HG03558 (cell line): ENCODE measurements around the gene METTL22.
"Not testable (repeated sequence)": the region's sequence is repeated elsewhere in the genome, so short reads cannot be mapped to it uniquely, and the experiment has no call there.

Experiments
- ATAC-seq: cut with Tn5 transposase; IDR thresholded peaks from one replicate; pipeline ENCODE4 v1.9.1; 2021; ENCODE audit warnings: moderate number of reproducible peaks; ENCODE audit not compliant: unreplicated experiment; ENCODE audit errors: extremely low read depth

The METTL22 gene

GRCh38 chr16:8630255-8630953 lies 8.9 kb downstream of the METTL22 start:
- no peak for ATAC-seq

GRCh38 chr16:8631373-8631772 lies 9.9 kb downstream of the METTL22 start:
- no peak for ATAC-seq

- no peak for ATAC-seq
Measured at GRCh38 chr16:8631818-8632465, 10.4 kb downstream of the METTL22 start.

- no peak for ATAC-seq
Measured at GRCh38 chr16:8632675-8633182, 11.2 kb downstream of the METTL22 start.

GRCh38 chr16:8634991-8635736 lies 13.7 kb downstream of the METTL22 start:
- ATAC-seq = no peak

GRCh38 chr16:8639694-8640093 lies 18.2 kb downstream of the METTL22 start:
- ATAC-seq = no peak

- ATAC-seq = no peak
Measured at GRCh38 chr16:8641671-8642070, 20.2 kb downstream of the METTL22 start.

GRCh38 chr16:8642146-8642545 lies 20.6 kb downstream of the METTL22 start:
- no peak for ATAC-seq

GRCh38 chr16:8644211-8645140 lies 23.0 kb downstream of the METTL22 start:
- no peak for ATAC-seq

- no peak for ATAC-seq
Measured at GRCh38 chr16:8645141-8645521, 23.6 kb downstream of the METTL22 start.

GRCh38 chr16:8645831-8646230 lies 24.3 kb downstream of the METTL22 start:
- ATAC-seq = no peak

- no peak for ATAC-seq
Measured at GRCh38 chr16:8646326-8647053, 25.0 kb downstream of the METTL22 start.

- ATAC-seq = no peak
Measured at GRCh38 chr16:8647721-8648318, 26.3 kb downstream of the METTL22 start.

- ATAC-seq = no peak
Measured at GRCh38 chr16:8648877-8649276, 27.4 kb downstream of the METTL22 start.

- ATAC-seq = no peak
Measured at GRCh38 chr16:8649829-8650554, 28.5 kb downstream of the METTL22 start.

GRCh38 chr16:8651958-8652357 lies 30.5 kb downstream of the METTL22 start:
- ATAC-seq = not testable (repeated sequence)

- no peak for ATAC-seq
Measured at GRCh38 chr16:8655184-8655717, 33.8 kb downstream of the METTL22 start.

- no peak for ATAC-seq
Measured at GRCh38 chr16:8656376-8656775, 34.9 kb downstream of the METTL22 start.
